Panc1 (cell line): ENCODE results near the gene NANS. TPM values are rescaled to one million over a fixed set of nuclear protein-coding genes. Genes with fewer than 3 reads are reported as not detected.

Experiments
- ATAC-seq: fragments of 200-7000 bp; cut with Tn5 transposase; 2 replicates; pipeline ENCODE4 v1.9.1; 2020; ENCODE audit warnings: mild to moderate bottlenecking, moderate library complexity
- BruUV-seq: library from RNA; stranded (reverse); fragments of 400-500 nt; replicated peaks from 2 replicates; lab custom pipeline; 2021; lab: Mats Ljungman, UMichigan
- CTCF ChIA-PET: fragments of 300-600 bp; sonication (Branson Sonifier 250); formaldehyde crosslinking; loops from one replicate; lab custom pipeline; 2022; ENCODE audit warnings: antibody characterized with exemption; lab: Charles Lee
- POLR2A ChIA-PET: fragments of 300-600 bp; sonication (Branson Sonifier 250); formaldehyde crosslinking; loops from one replicate; lab custom pipeline; 2022; ENCODE audit warnings: antibody characterized with exemption; lab: Charles Lee
- DNase-seq: peaks from one replicate; pipeline ENCODE4 v3.0.0-alpha.2; 2010; ENCODE audit warnings: low read depth, low spot score
- H3K27ac ChIP-seq: 2 replicates; pipeline ENCODE4 v1.5.1; 2011; ENCODE audit warnings: mild to moderate bottlenecking, low read length, inconsistent platforms
- H3K27me3 ChIP-seq: fragments of 200-500 bp; sonication (Bioruptor generic); 2 replicates; pipeline ENCODE4 v1.6.0; 2014; ENCODE audit warnings: low read length, inconsistent platforms; ENCODE audit not compliant: control insufficient read depth, insufficient read depth
- H3K36me3 ChIP-seq: fragments of 200-500 bp; sonication (Bioruptor generic); 2 replicates; pipeline ENCODE4 v1.5.1; 2014; ENCODE audit warnings: inconsistent platforms, mild to moderate bottlenecking, low read length, moderate library complexity; ENCODE audit not compliant: control insufficient read depth, insufficient read depth
- H3K4me1 ChIP-seq: 2 replicates; pipeline ENCODE4 v1.5.1; 2011; ENCODE audit warnings: inconsistent platforms, mild to moderate bottlenecking, low read length, moderate library complexity; ENCODE audit not compliant: control insufficient read depth, insufficient read depth
- H3K4me3 ChIP-seq, 2 experiments: 2 replicates each; pipeline ENCODE4 v1.5.1; 2011 to 2012; ENCODE audit warnings: low read depth in 2 of 2, low read length in 2 of 2, mild to moderate bottlenecking in 2 of 2, inconsistent platforms in 1 of 2, moderate library complexity in 1 of 2
- H3K9me3 ChIP-seq: fragments of 200-500 bp; sonication (Bioruptor generic); 2 replicates; pipeline ENCODE4 v1.5.1; 2014; ENCODE audit warnings: low read depth, mild to moderate bottlenecking, inconsistent platforms, low read length, moderate library complexity; ENCODE audit not compliant: control insufficient read depth, insufficient read depth
- POLR2AphosphoS5 ChIP-seq: IDR thresholded peaks from 2 replicates; pipeline ENCODE4 v1.6.1; 2012; ENCODE audit warnings: mild to moderate bottlenecking, low read depth, low read length, moderate library complexity
- SIN3A ChIP-seq: IDR thresholded peaks from 2 replicates; pipeline ENCODE4 v1.6.1; 2012; ENCODE audit warnings: low read depth, mild to moderate bottlenecking, low read length, moderate library complexity, borderline replicate concordance; ENCODE audit not compliant: insufficient read depth
- TCF7L2 ChIP-seq: IDR thresholded peaks from 2 replicates; pipeline ENCODE4 v1.6.1; 2011; ENCODE audit warnings: mild to moderate bottlenecking, low read depth, low read length, inconsistent platforms
- in situ Hi-C: cut with HindIII; loops from 2 replicates; pipeline ENCODE4 v1.10.0; 2016; ENCODE audit warnings: low sequenced_read_pairs, low pct_unique_long_range_greater_than_20kb
- intact Hi-C: fragments of 100-400 bp; cut with micrococcal nuclease; formaldehyde crosslinking; loops from one replicate; pipeline ENCODE4 v1.10.0; 2022; ENCODE audit not compliant: unreplicated experiment
- total RNA-seq: library from RNA; stranded (reverse); gene quantifications from one replicate; pipeline ENCODE4 v1.2.1, GENCODE V29; 2021; ENCODE audit not compliant: unreplicated experiment
- TF ChIP-seq, protein P1 (sequence below): fragments of 450-650 bp; IDR thresholded peaks from 2 replicates; pipeline ENCODE4 v1.5.1; 2017; ENCODE audit warnings: mild to moderate bottlenecking
- TF ChIP-seq, protein P2 (sequence below), 2 experiments: IDR thresholded peaks; 2 replicates each; pipeline ENCODE4 v1.6.1; 2011 to 2012; ENCODE audit warnings: low read depth in 2 of 2, control low read depth in 1 of 2, low read length in 1 of 2, mild to moderate bottlenecking in 1 of 2, moderate library complexity in 1 of 2; ENCODE audit not compliant: insufficient read depth in 1 of 2

The NANS gene
- total RNA-seq, 1 experiment from 2014 or later = 41.0 TPM

DNA sequence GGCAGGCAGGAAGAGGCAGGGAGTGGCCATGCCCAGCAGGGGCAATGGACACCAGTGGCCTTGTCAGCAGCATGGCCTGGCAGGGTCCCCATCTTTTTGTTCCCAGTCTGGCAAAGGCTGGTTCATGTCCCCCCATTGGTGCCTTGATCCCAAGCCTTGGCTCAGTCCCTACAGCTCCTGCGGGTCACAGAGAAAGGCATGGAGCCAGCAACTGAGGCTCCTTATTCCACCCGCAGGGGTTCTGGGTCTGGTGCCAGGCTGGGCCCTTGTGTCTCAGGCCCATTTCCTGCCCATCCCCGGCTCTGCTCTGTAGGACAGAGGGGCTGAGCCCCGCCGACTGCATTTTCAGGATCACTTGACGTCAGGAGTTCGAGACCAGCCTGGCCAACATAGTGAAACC, 48.5 kb downstream of the NANS start:
- Histone ChIP-seq H3K27me3 (no peaks in the 10 kb centered on the region), H3K27ac (no peak overlapping the region), H3K4me3 (no peak overlapping the region), H3K9me3 (no peaks in the 10 kb centered on the region), H3K4me1 (no peaks in the 10 kb centered on the region), H3K36me3 (no peaks in the 10 kb centered on the region)
- no peak for ATAC-seq
- CTCF ChIA-PET = no interaction called here
- TF ChIP-seq, protein P1, sequence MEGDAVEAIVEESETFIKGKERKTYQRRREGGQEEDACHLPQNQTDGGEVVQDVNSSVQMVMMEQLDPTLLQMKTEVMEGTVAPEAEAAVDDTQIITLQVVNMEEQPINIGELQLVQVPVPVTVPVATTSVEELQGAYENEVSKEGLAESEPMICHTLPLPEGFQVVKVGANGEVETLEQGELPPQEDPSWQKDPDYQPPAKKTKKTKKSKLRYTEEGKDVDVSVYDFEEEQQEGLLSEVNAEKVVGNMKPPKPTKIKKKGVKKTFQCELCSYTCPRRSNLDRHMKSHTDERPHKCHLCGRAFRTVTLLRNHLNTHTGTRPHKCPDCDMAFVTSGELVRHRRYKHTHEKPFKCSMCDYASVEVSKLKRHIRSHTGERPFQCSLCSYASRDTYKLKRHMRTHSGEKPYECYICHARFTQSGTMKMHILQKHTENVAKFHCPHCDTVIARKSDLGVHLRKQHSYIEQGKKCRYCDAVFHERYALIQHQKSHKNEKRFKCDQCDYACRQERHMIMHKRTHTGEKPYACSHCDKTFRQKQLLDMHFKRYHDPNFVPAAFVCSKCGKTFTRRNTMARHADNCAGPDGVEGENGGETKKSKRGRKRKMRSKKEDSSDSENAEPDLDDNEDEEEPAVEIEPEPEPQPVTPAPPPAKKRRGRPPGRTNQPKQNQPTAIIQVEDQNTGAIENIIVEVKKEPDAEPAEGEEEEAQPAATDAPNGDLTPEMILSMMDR = no peak
- no peak for TF ChIP-seq TCF7L2
- intact Hi-C loops (no loop called here), in situ Hi-C loops (no loop called here)
- DNase-seq = no peak
- POLR2A ChIA-PET = no interaction called here
- BruUV-seq = no TSS peak

DNA sequence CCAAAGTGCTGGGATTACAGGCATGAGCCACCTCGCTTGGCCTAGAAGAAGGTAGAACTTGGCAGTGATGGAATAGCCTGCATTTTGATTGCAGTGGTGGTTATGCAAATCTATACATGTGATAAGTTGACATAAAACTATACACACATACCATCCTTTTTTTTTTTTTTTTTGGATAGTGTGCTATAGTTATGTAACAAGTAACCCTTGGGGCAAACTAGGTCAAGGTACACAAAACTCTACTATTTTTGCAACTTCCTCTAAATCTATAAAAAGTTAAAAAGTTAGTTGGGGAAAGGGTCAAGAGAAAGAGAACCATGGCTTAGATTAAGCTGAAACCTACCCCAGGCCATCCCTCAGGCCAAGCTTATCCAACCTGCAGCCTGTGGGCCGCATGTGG, 51.4 kb downstream of the NANS start:
- in situ Hi-C loops = no loop called here
- Histone ChIP-seq H3K27me3 (no peaks in the 10 kb centered on the region), H3K4me1 (no peaks in the 10 kb centered on the region), H3K4me3 (no peak overlapping the region), H3K36me3 (no peaks in the 10 kb centered on the region), H3K9me3 (no peaks in the 10 kb centered on the region), H3K27ac (no peak overlapping the region)
- ATAC-seq (no peak), DNase-seq (no peak)
- ChIA-PET POLR2A (interaction anchor here (0.7 kb wide), 1 partner anchor 82 kb away, joined by 7 read pairs; no protein-coding TSS in a partner anchor), CTCF (interaction anchor here (0.6 kb wide), 1 partner anchor 155 kb away, joined by 3 read pairs; no protein-coding TSS in a partner anchor)
- TF ChIP-seq SIN3A (no peak), POLR2AphosphoS5 (no peak)
- TF ChIP-seq, protein P2, sequence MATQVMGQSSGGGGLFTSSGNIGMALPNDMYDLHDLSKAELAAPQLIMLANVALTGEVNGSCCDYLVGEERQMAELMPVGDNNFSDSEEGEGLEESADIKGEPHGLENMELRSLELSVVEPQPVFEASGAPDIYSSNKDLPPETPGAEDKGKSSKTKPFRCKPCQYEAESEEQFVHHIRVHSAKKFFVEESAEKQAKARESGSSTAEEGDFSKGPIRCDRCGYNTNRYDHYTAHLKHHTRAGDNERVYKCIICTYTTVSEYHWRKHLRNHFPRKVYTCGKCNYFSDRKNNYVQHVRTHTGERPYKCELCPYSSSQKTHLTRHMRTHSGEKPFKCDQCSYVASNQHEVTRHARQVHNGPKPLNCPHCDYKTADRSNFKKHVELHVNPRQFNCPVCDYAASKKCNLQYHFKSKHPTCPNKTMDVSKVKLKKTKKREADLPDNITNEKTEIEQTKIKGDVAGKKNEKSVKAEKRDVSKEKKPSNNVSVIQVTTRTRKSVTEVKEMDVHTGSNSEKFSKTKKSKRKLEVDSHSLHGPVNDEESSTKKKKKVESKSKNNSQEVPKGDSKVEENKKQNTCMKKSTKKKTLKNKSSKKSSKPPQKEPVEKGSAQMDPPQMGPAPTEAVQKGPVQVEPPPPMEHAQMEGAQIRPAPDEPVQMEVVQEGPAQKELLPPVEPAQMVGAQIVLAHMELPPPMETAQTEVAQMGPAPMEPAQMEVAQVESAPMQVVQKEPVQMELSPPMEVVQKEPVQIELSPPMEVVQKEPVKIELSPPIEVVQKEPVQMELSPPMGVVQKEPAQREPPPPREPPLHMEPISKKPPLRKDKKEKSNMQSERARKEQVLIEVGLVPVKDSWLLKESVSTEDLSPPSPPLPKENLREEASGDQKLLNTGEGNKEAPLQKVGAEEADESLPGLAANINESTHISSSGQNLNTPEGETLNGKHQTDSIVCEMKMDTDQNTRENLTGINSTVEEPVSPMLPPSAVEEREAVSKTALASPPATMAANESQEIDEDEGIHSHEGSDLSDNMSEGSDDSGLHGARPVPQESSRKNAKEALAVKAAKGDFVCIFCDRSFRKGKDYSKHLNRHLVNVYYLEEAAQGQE (IDR thresholded peaks at IDR 0.05; ENCODE audit: insufficient read depth in 1 of 2, low read depth in 2 of 2, low read length in 1 of 2) = no peak
- TF ChIP-seq, protein P1 = no peak
- BruUV-seq = no TSS peak
- intact Hi-C loops = no loop called here
